Activated naive CD8-positive, alpha-beta T cell treated with anti-CD3 and anti-CD28 coated beads, Interleukin-2, amount 50 U/mL, for 16 hours (primary cell): Measurements from ENCODE around the gene SPHKAP.
"Not testable (repeated sequence)": the region's sequence is repeated elsewhere in the genome, so short reads cannot be mapped to it uniquely, and the experiment has no call there.

Experiments used
- DNase-seq: peaks from one replicate; pipeline ENCODE4 v3.0.0-alpha.2; 2020; ENCODE audit warnings: low read depth, low spot score

Gene SPHKAP, protein sequence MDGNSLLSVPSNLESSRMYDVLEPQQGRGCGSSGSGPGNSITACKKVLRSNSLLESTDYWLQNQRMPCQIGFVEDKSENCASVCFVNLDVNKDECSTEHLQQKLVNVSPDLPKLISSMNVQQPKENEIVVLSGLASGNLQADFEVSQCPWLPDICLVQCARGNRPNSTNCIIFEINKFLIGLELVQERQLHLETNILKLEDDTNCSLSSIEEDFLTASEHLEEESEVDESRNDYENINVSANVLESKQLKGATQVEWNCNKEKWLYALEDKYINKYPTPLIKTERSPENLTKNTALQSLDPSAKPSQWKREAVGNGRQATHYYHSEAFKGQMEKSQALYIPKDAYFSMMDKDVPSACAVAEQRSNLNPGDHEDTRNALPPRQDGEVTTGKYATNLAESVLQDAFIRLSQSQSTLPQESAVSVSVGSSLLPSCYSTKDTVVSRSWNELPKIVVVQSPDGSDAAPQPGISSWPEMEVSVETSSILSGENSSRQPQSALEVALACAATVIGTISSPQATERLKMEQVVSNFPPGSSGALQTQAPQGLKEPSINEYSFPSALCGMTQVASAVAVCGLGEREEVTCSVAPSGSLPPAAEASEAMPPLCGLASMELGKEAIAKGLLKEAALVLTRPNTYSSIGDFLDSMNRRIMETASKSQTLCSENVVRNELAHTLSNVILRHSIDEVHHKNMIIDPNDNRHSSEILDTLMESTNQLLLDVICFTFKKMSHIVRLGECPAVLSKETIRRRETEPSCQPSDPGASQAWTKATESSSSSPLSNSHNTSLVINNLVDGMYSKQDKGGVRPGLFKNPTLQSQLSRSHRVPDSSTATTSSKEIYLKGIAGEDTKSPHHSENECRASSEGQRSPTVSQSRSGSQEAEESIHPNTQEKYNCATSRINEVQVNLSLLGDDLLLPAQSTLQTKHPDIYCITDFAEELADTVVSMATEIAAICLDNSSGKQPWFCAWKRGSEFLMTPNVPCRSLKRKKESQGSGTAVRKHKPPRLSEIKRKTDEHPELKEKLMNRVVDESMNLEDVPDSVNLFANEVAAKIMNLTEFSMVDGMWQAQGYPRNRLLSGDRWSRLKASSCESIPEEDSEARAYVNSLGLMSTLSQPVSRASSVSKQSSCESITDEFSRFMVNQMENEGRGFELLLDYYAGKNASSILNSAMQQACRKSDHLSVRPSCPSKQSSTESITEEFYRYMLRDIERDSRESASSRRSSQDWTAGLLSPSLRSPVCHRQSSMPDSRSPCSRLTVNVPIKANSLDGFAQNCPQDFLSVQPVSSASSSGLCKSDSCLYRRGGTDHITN (N-terminal part only)

DNA sequence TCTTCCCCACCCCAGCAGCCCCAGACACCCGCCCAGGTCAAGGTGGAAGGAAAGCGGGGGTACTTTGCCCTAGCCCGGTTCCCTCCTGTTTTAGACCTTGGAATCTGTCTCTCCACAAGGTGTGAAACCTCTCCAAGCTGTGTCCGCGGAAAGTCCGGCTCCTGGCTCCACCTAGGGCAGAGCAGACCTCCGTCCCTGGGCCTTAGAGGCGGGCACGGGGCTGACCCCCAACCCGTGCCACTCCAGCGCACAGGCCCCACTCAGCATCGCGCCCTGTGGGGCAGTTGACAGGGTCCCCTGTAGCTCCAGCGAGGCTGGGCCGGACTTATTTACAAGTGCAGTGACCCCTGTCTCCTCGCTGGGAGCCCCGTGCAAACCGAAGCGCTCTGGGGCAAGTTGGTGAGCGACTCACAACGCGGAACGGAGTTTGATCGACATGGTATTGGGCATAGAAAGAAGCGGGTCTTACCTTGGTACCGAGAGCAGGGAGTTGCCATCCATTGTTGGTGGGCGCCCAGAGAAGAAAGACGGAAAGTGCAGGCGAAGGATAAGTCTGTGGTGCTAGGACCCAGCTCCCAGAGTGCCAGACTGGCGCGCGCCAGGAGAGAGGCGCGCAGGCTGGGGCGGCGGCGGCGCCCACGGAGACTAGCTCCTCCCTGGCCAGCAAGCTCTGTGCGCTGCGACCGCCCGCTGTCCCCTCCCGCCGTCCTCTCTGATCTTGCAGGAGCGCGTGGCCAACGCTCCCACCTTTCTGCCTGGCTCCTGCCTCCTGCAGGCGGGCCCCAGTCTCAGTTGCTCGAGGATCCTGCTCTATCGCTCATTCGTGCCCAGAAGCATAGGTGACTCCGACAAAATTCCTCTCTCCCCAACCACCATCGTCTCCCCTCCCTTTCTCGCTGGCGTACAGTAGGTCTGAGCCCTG is at the start of gene SPHKAP:
Gene SPHKAP (minus strand): TSS at position 590 of the 922 bp plus-strand sequence. CDS start 89 bp downstream, at position 501.
- DNase-seq, result no peak

DNA sequence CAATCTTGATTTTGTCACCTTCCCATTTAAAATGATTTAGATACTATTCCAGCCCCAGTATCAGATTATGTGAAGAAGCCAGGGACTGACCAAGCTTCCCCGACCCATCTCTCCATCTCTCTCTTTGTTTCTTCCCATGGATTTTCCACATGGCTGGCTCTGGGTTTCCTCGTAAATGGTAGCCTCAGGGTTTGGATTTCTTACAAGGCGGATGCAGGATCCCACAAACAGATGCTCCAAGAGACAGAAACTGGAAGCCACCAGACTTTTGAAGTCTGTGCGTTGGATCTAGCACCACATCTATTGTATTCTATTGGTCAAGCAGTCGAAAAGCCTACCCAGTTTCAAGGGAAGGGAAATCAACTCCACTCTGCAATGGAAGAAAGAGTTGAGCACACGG is 46.0 kb upstream of the SPHKAP start:
- DNase-seq, result no peak

DNA sequence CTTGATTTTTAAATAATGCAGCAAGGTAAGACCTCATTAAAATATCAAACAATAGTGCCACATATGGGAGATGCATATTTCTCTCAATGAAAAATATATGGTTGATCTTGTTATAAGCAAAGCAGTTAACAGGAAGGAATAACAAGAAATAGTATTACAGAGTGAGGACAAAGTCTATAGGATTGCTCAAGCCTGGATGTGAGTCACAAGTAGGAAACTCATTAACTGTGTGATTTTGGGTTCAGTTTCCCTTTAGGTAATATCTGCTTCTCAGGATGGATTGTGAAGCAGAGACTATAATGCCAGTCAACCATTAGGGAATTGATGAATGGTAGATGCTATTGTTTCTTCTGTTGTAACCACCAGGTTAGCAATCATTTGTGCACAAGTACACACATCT is 42.9 kb upstream of the SPHKAP start:
- DNase-seq, result no peak

DNA sequence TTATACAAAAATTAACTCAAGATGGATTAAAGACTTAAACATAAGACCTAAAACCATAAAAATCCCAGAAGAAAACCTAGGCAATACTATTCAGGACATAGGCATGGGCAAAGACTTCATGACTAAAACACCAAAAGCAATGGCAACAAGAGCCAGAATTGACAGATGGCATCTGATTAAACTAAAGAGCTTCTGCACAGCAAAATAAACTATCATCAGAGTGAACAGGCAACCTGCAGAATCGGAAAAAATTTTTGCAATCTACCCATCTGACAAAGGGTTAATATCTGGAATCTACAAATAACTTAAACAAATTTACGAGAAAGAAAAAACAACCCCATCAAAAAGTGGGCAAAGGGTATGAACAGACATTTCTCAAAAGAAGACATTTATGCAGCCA is 37.1 kb upstream of the SPHKAP start:
- not testable (repeated sequence) for DNase-seq

DNA sequence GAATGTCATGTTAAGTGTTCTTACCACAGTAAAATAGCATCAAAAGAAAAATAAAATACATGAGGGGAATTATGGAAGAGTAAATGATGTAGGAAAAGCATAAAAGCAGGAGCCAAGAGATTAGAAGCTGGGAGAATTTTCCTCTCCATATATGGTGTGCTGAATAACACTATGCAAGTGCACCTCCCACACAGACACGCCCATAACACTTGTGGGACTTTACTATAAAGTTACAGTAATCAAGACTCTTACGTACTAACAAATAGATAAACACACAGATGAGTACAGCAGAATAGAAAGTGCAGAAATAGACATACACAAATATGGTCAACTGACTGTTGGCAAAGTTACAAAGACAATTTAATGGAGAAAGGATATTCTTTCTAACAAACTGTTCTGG is 16.0 kb upstream of the SPHKAP start:
- no peak for DNase-seq

DNA sequence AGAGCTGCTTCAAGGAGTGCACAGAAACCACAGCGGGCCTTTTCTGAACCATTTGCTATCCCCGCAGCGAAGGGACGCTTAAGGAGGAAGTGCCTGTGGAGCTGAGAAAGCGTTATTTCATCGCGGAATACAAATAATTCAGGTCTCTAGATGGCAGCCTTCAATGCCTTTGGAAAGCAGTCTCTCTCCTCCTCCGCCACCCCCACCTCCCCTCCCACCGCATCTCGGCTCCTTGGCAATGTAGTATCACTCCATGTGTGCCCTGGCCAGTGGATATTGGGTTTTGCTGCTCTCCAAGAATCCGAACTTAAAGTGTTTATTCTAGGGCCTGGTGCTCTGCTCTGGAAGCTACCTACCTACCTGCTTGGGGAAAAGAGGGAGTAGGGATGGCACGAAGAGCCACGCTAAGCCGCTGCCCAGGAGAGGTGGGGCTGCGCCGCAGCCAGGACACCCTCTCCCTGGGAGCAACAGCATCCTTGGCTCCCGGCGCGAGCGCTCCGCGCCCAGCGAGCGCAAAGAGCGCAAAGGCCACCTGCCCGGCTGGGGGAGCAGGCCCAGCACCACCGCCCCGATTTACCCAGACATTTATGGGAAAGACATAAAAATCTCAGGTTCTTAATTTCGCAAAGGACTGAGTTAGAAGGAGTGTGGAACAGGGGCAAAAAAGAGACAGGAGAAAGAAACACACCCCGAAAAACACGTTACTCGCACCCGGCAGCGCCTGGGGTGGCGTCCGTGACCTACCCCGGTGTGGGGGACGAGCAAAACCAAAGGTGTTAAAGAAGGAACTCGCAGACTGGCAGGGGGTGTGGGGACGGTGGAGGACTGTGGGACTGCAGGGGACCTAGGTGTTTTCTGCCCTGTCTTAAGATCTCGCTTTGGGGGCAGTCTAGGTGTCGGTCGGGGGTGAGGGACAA is 1.0 kb downstream of the SPHKAP start:
- no peak for DNase-seq

DNA sequence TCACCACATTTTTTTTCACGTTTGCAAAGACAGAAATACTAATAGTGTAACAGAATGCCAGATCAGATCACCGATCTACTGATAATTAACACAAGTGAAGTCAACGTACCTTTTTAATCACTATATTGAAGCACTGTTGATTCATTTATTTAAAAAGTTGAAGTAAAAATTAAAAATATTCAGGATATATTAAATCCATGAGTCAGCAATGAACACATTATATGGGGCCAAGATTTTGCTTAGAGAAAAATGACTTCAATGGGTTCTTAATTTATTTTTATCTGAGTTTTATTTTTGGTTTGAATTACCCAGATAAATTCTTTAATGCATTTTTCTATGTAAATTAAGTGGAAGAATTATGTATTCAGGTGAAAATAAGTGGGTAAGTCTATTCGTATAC is 14.2 kb downstream of the SPHKAP start:
- no peak for DNase-seq

DNA sequence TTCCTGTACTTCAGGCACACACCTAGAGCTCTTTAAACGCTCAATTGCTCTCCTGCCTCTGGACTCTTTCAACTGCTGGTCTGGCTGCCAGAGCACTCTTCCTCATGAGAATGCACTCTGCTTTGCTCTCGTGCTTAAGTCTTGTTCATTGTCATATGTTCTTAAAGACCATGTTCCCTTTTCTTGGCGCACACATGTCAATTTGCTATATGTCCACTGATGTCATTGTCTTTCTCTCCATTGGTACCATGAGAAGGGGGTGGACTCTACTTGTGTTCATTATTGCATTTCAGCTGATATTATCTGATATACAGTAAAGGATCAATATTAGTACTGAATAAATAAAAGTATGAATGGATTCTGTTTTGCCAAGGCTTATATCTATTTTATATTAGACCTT is 16.8 kb downstream of the SPHKAP start:
- DNase-seq, result no peak

DNA sequence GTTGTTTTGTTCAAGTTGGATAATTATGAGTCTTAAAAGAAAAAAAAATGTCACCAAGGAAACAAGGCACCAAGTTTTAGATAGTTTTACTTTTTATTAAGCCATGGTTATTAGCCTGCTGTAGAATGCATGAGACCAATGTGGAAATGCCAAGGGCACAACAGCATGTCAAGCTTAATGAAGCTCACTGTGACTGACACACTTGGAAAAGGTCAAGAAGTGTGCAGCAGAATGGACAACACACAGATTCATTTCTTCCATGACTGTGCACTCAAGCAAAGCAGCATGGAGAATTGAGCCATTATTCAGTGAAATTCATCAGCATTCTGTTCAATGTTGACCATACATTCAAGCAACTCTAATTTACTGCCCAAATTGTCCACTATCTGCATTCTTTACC is 23.6 kb downstream of the SPHKAP start:
- no peak for DNase-seq

DNA sequence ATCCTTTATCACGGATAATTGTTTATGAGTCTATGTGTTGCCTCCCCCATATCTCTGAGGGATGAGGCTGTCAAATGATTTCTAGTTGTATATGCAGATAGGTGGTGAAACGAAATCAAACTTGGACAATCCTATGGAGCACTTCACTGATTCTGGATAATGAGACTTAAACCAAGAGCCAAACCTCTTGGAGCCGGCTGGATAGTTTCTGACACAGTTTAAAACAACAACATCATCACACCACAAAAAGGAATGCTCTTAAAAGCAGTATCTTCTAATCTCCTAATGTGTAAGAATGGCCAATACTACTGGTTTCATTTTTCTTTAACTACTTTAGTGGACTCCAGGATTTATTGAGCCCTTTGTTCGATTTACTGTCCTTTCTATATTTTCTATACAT is 36.5 kb downstream of the SPHKAP start:
- DNase-seq, result no peak

DNA sequence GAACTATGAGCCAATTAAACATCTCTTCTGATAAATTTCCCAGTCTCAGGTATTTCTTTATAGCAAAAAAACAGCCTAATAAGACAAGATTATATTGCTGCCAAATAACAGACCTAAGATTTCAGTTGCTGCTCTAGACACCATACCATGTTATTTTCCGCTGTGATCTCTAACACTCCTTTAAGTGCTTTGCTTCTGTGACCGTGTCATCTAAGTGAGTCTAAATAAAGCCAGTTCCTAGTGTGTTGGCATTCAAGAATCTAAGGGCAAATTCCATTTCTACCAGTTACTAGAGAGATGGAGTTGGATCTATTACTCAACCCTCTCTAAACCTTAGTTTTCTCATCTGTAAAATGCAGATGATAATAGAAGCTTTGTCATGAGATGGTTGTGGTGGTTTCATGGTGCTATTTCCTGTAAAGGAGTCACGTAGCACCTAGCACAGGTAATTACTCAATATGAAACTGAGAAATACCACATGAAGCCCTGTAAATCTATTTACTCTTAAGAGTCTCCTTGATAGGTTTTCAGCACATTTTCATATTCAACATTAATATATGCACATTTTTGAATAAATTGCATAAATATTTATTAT is 40.5 kb downstream of the SPHKAP start:
- DNase-seq, result no peak

DNA sequence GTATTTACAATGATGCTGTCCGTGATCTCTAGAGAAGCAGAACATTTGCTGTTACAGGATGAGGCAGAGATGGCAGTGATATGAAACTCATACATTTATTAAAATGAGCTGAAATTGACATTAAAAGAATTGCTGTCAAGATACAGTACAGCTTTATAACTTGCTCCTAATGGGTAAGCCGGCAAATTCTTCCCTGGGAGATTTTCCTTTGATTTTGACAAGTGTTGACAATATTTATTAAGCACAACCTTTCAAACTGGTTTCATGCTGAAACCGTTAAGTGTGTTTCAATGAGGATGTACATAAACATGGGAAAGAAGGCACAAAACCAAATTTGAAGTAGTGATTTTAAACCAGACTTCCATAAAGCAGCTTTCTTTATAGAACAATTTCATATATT is 45.5 kb downstream of the SPHKAP start:
- DNase-seq, result no peak

DNA sequence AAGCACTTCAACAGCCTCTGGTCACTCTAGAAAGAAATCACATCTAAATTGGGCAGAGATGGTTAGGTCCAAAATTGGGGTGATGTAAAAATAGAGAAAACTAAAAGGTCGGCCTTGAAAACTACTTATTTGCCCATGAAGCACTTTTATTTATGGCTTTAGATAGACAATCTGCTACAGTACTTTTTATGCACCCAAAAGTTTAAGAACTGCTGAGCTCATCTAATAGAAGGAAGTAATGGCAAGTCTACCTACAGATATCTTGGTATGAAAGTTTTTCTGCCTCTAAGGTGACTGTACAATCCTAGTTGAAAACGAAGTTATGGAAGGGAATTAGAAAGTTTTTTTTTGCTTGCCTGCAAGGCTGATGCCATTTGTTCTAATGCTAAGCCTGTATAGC is 46.2 kb downstream of the SPHKAP start:
- no peak for DNase-seq

DNA sequence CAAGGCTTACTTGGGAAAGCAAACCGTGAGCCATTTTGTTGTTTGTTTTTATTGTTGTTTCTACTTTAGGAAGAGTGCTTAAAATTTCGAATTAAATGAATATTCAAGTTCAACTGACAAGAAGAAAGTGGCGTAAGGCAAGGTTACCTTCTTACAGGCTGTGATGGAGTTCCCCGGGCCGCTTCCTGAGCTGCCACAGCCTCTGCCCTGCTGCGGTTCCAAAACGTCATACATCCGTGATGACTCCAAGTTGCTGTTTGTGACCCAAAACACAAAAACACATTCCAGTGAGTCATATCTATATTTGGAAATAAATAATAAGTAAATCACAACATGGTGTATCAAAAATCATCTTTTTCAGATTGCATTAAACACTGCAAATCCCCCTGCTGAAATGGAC is 49.7 kb downstream of the SPHKAP start:
- DNase-seq, result no peak

DNA sequence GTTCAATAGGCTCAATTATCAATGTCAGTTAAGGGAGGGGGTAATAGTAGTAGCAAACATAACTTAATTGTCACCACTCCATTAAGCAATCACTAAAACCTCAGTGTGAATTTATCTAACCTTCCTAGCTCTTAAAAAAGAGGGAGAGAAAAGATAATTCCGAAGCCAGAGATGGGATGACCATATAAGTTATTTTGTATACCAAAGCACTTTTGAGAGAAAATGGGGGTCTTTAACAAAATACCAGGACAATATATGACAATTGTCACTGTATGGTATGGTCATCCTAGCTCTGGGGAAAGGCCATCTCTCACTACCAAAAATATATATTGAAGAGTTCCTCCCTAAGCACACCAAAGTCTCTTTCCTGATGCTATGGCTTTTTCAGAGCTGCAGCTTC is 55.1 kb downstream of the SPHKAP start:
- DNase-seq, result no peak

DNA sequence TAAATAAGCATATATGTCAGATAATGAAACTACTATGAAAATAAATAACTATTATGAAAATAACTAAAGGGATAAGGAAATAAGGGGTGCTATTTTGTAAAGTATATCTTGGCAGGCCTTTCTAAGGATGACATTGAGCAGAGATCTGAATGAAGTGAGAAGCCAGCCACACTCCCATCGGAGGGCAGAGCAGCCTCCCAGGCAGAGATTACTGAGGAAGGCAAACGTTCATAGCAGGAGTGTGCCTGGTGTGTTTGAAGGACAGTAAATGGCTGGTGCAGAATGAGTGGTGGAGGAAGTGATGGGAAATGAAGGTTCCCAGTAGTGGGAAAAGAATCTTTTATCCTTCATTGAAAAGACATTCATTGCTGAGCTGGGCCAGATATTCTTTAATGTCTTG is 62.5 kb downstream of the SPHKAP start:
- no peak for DNase-seq

DNA sequence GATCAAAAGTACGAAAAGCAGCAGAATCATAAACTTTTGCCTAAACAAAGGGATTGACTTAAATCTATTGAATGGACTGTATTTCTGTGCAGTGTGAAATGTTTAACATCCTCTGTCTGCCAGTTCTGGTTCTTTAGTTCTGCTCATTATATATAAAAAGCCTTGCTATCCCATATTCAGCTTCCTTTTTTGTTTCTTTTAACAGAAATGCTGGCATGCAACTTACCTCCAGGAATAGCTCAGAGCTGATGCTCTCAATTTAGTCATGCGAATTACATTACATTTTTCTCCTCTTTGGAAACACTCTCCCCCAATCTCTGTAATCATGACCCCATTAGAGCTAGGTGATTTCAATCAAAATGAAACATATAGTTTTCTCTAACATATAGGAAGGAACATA is 73.6 kb downstream of the SPHKAP start:
- DNase-seq, result no peak

DNA sequence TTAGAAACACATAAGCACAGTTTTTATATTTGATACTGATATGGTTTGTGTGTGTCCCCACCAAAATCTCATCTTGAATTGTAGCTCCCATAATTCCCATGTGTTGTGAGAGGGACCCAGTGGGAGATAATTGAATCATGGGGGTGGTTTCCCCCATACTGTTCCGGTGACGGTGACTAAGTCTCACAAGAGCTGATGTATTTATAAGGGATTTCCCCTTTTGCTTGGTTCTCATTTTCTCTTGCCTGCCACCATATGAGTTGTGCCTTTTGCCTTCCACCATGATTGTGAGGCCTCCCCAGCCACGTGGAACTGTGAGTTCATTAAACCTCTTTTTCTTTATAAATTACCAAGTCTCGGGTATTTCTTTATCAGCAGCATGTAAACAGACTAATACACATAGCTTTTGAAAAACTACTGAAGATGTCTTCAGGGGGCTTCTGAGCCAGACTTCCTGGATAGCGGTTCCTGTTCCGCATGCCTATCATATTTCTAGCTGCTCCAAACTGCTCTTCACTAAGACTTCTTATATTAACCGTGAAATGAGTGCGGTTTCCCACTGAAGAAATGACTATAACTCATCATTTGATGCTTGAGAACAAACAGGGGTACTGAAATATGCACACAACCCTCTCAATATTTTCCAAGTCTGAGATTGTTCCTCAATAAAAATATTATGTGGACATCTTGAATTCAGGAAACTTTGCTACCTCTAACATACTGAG is 75.8 kb downstream of the SPHKAP start:
- no peak for DNase-seq

DNA sequence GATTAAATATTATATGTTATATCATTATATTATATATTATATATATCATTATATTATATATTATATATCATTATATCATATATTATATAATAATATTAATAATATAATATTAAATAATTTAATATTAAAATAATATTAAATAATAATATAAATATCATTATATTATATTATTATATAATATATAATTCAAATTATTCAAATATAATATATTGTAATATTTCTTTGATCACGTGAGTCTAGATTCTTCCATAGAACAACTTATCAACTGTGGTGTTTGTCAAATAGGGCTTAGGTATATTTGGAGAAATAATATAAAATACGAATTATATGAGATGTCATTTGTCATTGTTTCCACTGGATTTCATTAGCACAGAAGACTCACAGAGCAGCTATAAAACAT is 77.3 kb downstream of the SPHKAP start:
- DNase-seq, result no peak
